H1 (cell line): ENCODE measurements around the gene BARHL1.

Source experiments
- CTCF ChIP-seq, 3 experiments: IDR thresholded peaks; 1 replicate in 2 of 3; 2 replicates in 1 of 3; pipeline versions ENCODE4 v1.5.1 to v1.6.1; 2011; ENCODE audit warnings: low read length in 3 of 3, mild to moderate bottlenecking in 3 of 3, inconsistent platforms in 2 of 3, low read depth in 1 of 3, moderate library complexity in 1 of 3; ENCODE audit not compliant: insufficient read depth in 1 of 3; ENCODE audit errors: control extremely low read depth in 1 of 3
- POLR2AphosphoS5 ChIP-seq: IDR thresholded peaks from 2 replicates; pipeline ENCODE4 v1.6.1; 2011; ENCODE audit warnings: low read depth, low read length
- TAF1 ChIP-seq: IDR thresholded peaks from 2 replicates; pipeline ENCODE4 v1.6.1; 2011; ENCODE audit warnings: mild to moderate bottlenecking, low read depth, low read length

GRCh38 chr9:132615774-132616173 is 33.4 kb downstream of the BARHL1 start:
- TF ChIP-seq CTCF (IDR thresholded peaks at IDR 0.05; ENCODE audit: control extremely low read depth in 1 of 3, insufficient read depth in 1 of 3, low read depth in 1 of 3, low read length in 3 of 3) (no peak), TAF1 (no peak), POLR2AphosphoS5 (no peak)
